Activated CD8-positive, alpha-beta T cell treated with anti-CD3 and anti-CD28 coated beads for 36 hours (primary cell): ENCODE measurements around the gene GLO1. TPM values are rescaled to one million over a fixed set of nuclear protein-coding genes. Genes with fewer than 3 reads are reported as not detected.

Experiments used
- ATAC-seq: fragments of 200-7000 bp; cut with Tn5 transposase; one replicate; pipeline ENCODE4 v1.10.0; 2021; ENCODE audit warnings: mild to moderate bottlenecking, moderate library complexity
- CTCF ChIA-PET: fragments of 350-600 bp; sonication (Branson Sonifier 250); formaldehyde crosslinking; loops from one replicate; lab custom pipeline; 2021; ENCODE audit warnings: antibody characterized with exemption; lab: Charles Lee
- POLR2A ChIA-PET: fragments of 350-600 bp; sonication (Branson Sonifier 250); formaldehyde crosslinking; loops from one replicate; lab custom pipeline; 2021; ENCODE audit warnings: antibody characterized with exemption; lab: Charles Lee
- DNase-seq: peaks from one replicate; pipeline ENCODE4 v3.0.0-alpha.2; 2020
- H3K27ac Mint-ChIP-seq: one replicate; pipeline ENCODE4 v1.8.0; 2021; ENCODE audit warnings: mild to moderate bottlenecking, mixed read lengths
- H3K27me3 Mint-ChIP-seq: one replicate; pipeline ENCODE4 v1.8.0; 2021; ENCODE audit warnings: mixed read lengths
- H3K36me3 Mint-ChIP-seq: one replicate; pipeline ENCODE4 v1.8.0; 2021; ENCODE audit warnings: low read depth, mixed read lengths
- H3K4me1 Mint-ChIP-seq: one replicate; pipeline ENCODE4 v1.8.0; 2021; ENCODE audit warnings: low read depth, mixed read lengths
- H3K4me3 Mint-ChIP-seq: one replicate; pipeline ENCODE4 v1.8.0; 2021; ENCODE audit warnings: mild to moderate bottlenecking, moderate library complexity, mixed read lengths
- H3K9me3 Mint-ChIP-seq: one replicate; pipeline ENCODE4 v1.8.0; 2021; ENCODE audit warnings: mixed read lengths
- intact Hi-C: fragments of 100-400 bp; cut with micrococcal nuclease; formaldehyde crosslinking; loops from one replicate; pipeline ENCODE4 v1.10.0; 2022
- total RNA-seq, 2 experiments: library from RNA; stranded (reverse); gene quantifications; one replicate each; pipeline ENCODE4 v1.2.3, GENCODE V29; 2021
- TF ChIP-seq, protein P1 (sequence below): fragments of 200-600 bp; IDR thresholded peaks from one replicate; pipeline ENCODE4 v1.8.0; 2022; ENCODE audit warnings: antibody characterized with exemption, mild to moderate bottlenecking

Gene GLO1
- total RNA-seq, 2 experiments from 2014 or later, result 135 to 142 TPM

DNA sequence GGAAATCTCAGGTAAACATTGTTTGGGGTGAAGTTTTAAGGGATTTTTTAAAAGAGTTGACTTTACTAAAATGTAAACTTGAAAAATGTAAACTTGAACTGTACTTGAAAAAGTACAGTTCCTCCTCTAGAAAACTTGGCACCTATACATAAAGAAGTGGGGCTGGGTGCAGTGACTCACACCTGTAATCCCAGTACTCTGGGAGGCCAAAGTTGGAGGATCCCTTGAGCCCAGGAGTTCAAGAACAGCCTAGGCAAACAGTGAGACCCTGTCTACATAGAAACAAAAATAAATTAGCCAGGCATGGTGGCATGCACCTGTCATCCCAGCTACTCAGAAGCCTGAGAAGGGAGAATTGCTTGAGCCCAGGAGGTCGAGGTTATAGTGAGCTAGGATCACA is 70.5 kb downstream of the GLO1 start:
- intact Hi-C loops, result no loop called here
- CTCF ChIA-PET, result interaction anchor here (1.2 kb wide), 2 partner anchors 12 to 40 kb away, joined by 3 to 4 read pairs; no protein-coding TSS in a partner anchor
- H3K4me1 Mint-ChIP-seq, result peaks cover 32% of the 10 kb centered on the region
- no peaks in the 10 kb centered on the region for H3K27me3 Mint-ChIP-seq
- ATAC-seq (no peak), DNase-seq (no peak)
- TF ChIP-seq, protein P1, sequence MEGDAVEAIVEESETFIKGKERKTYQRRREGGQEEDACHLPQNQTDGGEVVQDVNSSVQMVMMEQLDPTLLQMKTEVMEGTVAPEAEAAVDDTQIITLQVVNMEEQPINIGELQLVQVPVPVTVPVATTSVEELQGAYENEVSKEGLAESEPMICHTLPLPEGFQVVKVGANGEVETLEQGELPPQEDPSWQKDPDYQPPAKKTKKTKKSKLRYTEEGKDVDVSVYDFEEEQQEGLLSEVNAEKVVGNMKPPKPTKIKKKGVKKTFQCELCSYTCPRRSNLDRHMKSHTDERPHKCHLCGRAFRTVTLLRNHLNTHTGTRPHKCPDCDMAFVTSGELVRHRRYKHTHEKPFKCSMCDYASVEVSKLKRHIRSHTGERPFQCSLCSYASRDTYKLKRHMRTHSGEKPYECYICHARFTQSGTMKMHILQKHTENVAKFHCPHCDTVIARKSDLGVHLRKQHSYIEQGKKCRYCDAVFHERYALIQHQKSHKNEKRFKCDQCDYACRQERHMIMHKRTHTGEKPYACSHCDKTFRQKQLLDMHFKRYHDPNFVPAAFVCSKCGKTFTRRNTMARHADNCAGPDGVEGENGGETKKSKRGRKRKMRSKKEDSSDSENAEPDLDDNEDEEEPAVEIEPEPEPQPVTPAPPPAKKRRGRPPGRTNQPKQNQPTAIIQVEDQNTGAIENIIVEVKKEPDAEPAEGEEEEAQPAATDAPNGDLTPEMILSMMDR, result no peak
- H3K36me3 Mint-ChIP-seq, result no peaks in the 10 kb centered on the region
- H3K9me3 Mint-ChIP-seq, result no peaks in the 10 kb centered on the region
- POLR2A ChIA-PET, result no interaction called here
- no peak overlapping the region for H3K27ac Mint-ChIP-seq
- no peak overlapping the region for H3K4me3 Mint-ChIP-seq

DNA sequence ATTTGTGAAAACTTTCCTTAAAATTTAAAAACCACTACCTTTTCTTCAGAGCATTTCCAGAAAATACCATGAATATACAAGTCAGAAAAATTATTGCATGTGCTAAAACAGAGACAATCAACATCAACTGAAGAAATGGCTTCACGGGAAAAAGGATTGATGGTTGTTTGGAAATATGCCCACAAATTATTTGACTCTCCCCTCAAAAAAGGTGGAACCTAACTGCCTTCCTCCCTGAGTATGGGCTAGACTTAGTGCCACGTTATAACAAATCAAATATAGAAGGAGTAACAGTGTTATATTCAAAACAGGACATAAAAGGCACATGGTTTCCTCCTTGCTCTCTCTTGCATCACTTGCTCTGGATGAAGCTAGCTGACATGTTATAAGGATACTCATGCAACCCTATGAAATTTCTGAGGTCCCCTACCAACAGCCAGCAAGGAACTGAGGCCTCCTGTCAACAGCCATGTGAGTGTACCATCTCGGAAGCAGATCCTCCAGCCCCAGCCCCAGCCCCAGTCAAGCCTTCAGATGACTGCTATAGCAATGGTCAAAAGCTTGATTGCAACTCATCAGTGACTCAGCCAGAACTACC is 71.7 kb downstream of the GLO1 start:
- no peak overlapping the region for H3K4me3 Mint-ChIP-seq
- intact Hi-C loops, result no loop called here
- POLR2A ChIA-PET, result no interaction called here
- peak; percentile 2 for DNase-seq
- CTCF ChIA-PET, result interaction anchor here (0.6 to 1.2 kb wide), 3 partner anchors 11 to 756 kb away, joined by 3 to 4 read pairs (median 3); no protein-coding TSS in a partner anchor
- no peaks in the 10 kb centered on the region for H3K9me3 Mint-ChIP-seq
- H3K4me1 Mint-ChIP-seq, result peaks cover 22% of the 10 kb centered on the region
- peak overlapping the region; percentile 36 for H3K27ac Mint-ChIP-seq
- no peaks in the 10 kb centered on the region for H3K36me3 Mint-ChIP-seq
- TF ChIP-seq, protein P1, result no peak
- ATAC-seq, result no peak
- no peaks in the 10 kb centered on the region for H3K27me3 Mint-ChIP-seq

Other genes starting within 250 kb of the GLO1 start
- gene BTBD9, start 63.2 kb downstream of the GLO1 start, total RNA-seq, result 1 to 10 TPM; 6.2 to 6.4 TPM
- not detected for gene DNAH8, start 12.2 kb upstream of the GLO1 start, total RNA-seq